ENCODE results near the gene TBXAS1. TPM values are rescaled to one million over a fixed set of nuclear protein-coding genes. Genes with fewer than 3 reads are reported as not detected.

Gene TBXAS1
- total RNA-seq, 2 donors from 2014 or later, result 12.0 to 17.0 TPM

DNA sequence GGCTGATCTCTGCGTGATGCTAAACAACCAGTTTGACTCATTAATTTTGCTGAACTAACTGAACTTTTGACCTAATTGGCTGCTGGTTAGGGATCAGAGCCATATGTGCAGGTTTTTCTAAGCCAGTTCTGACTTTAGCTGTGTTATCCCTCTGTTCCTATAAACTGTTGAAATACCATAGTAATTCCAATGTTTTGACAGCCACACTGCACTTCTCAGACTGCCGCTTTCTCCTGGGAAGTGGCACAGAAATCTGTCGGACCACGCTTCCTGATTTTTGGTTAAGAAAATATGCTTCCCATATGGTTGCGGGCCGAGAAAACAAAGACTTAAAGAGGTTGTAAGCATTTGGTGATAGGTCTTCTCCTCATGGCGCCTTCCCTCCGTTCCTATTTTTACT is 42.3 kb downstream of the TBXAS1 start:
- no peak overlapping the region for H3K4me3 ChIP-seq
- intact Hi-C loops (cut with DNase I), result no loop called here
- no peak overlapping the region for H3K27ac ChIP-seq
- H3K27me3 ChIP-seq, result no peaks in the 10 kb centered on the region
- H3K9ac ChIP-seq (ENCODE audit: low read depth in 2 of 2, low read length in 2 of 2), result no peak overlapping the region
- TF ChIP-seq, protein P1, sequence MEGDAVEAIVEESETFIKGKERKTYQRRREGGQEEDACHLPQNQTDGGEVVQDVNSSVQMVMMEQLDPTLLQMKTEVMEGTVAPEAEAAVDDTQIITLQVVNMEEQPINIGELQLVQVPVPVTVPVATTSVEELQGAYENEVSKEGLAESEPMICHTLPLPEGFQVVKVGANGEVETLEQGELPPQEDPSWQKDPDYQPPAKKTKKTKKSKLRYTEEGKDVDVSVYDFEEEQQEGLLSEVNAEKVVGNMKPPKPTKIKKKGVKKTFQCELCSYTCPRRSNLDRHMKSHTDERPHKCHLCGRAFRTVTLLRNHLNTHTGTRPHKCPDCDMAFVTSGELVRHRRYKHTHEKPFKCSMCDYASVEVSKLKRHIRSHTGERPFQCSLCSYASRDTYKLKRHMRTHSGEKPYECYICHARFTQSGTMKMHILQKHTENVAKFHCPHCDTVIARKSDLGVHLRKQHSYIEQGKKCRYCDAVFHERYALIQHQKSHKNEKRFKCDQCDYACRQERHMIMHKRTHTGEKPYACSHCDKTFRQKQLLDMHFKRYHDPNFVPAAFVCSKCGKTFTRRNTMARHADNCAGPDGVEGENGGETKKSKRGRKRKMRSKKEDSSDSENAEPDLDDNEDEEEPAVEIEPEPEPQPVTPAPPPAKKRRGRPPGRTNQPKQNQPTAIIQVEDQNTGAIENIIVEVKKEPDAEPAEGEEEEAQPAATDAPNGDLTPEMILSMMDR (IDR thresholded peaks at IDR 0.05), result no peak
- H3K4me1 ChIP-seq, result no peaks in the 10 kb centered on the region
- H3K36me3 ChIP-seq, result no peaks in the 10 kb centered on the region
- no peak for DNase-seq
- no peaks in the 10 kb centered on the region for H3K9me3 ChIP-seq

DNA sequence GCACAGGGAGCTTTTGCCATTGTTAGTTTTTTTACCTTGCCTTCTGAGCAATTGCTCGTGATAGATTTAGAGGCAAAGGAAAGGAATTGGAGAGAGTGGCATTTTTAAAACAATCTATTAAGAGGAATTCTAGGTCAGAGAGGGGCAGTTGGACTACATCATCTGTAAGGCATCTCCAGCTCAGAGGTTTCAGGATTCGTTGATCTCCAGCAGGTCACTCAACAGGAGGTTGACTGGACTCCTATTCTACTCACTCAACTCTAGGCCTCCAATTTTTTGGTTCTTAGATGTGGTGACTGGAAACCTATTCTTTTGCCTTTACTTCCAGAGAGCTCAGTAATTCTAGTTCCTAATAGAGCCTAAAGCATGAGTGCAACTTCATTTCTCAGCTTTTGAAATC is 42.8 kb downstream of the TBXAS1 start:
- no peaks in the 10 kb centered on the region for H3K27me3 ChIP-seq
- intact Hi-C loops (cut with DNase I), result no loop called here
- TF ChIP-seq, protein P1 (IDR thresholded peaks at IDR 0.05), result no peak
- H3K4me1 ChIP-seq, result no peaks in the 10 kb centered on the region
- no peak overlapping the region for H3K4me3 ChIP-seq
- H3K9ac ChIP-seq (ENCODE audit: low read depth in 2 of 2, low read length in 2 of 2), result no peak overlapping the region
- H3K9me3 ChIP-seq, result no peaks in the 10 kb centered on the region
- no peak overlapping the region for H3K27ac ChIP-seq
- no peaks in the 10 kb centered on the region for H3K36me3 ChIP-seq
- no peak for DNase-seq

DNA sequence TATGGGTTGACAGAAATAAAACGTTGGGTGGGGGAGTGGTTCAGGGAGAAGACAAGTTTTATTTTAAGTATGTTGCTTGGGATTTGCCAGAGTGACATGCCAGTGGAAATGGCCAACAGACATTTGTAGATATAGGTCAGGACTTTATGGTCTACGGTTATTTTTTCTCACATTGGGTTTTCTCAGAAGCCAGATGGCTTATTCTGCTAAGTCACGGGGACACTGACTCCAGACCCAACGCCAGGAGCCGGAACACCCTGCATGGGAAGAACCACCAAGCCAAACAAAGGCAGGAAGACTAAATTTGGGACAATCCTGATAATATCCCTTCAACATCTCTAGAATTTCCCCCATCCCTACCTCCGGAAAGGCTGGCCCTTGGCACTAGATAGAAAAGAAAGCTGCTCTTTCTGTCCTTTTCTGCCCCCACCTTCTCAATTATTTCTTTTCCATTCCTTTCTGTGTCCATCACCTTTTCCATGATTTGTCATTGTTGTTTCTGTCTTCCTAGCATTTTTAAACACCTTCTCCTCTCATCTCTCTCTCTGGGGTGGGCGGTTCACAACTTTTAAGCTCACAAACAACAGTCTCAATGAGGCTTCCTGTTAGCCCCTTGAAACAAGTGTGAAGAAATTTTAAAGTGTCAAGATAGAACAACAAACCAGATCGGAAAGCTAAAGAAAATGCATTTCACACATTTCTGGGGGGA is 44.7 kb downstream of the TBXAS1 start:
- H3K4me1 ChIP-seq, result no peaks in the 10 kb centered on the region
- no peak overlapping the region for H3K4me3 ChIP-seq
- H3K9me3 ChIP-seq, result no peaks in the 10 kb centered on the region
- H3K27me3 ChIP-seq, result no peaks in the 10 kb centered on the region
- TF ChIP-seq, protein P1 (IDR thresholded peaks at IDR 0.05), result no peak
- no peaks in the 10 kb centered on the region for H3K36me3 ChIP-seq
- no peak overlapping the region for H3K27ac ChIP-seq
- no peak overlapping the region for H3K9ac ChIP-seq (ENCODE audit: low read depth in 2 of 2, low read length in 2 of 2)
- DNase-seq, result no peak
- intact Hi-C loops (cut with DNase I), result no loop called here

DNA sequence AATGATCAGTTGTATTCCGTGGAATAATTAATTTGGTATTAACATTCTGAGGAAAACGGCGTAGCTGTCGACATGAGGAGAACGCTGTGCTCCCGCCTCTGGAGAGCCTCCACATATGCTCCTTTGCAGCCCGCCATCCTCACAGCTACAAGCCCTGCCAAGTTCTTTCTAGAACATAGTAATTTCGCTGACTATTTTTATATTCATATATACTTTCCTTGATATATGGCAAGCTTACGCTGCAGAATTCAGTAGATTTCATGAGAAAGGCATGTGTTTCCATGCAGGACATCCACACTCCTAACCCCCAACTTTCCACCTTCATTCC is 45.2 kb downstream of the TBXAS1 start:
- Histone ChIP-seq H3K36me3 (no peaks in the 10 kb centered on the region), H3K27me3 (no peaks in the 10 kb centered on the region), H3K9me3 (no peaks in the 10 kb centered on the region), H3K9ac (ENCODE audit: low read depth in 2 of 2, low read length in 2 of 2) (no peak overlapping the region), H3K4me1 (no peaks in the 10 kb centered on the region), H3K27ac (no peak overlapping the region), H3K4me3 (no peak overlapping the region)
- TF ChIP-seq, protein P1 (IDR thresholded peaks at IDR 0.05), result no peak
- intact Hi-C loops (cut with DNase I), result no loop called here
- no peak for DNase-seq

DNA sequence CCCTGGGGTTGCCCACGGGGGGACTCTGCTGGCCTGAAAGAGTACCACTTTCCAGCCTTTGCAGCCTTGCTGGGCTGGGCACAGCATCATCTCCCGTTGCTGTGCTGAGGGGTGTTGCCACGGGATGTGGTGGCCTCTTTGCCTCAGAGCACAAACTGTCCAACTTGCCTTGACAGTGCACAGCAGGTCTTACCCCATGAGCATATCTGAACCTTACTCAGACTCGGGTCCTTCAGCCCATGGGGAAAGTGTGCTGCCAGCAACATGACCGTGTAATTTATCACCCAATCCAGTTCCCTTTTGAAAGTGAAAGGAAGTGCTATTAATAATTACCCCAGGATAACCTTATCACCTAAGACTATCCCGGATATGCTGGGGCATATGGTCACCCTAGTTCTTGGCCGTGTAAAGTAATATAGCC is 46.8 kb downstream of the TBXAS1 start:
- Histone ChIP-seq H3K9ac (ENCODE audit: low read depth in 2 of 2, low read length in 2 of 2) (no peak overlapping the region), H3K36me3 (no peaks in the 10 kb centered on the region), H3K27me3 (no peaks in the 10 kb centered on the region), H3K27ac (no peak overlapping the region), H3K4me1 (no peaks in the 10 kb centered on the region), H3K9me3 (no peaks in the 10 kb centered on the region), H3K4me3 (no peak overlapping the region)
- intact Hi-C loops (cut with DNase I), result no loop called here
- no peak for DNase-seq
- TF ChIP-seq, protein P1 (IDR thresholded peaks at IDR 0.05), result no peak
